A549 treated with Mapracorat at 1 μM for 4 hours (cell line): ENCODE results near the gene OLFML2B. TPM values are rescaled to one million over a fixed set of nuclear protein-coding genes. Genes with fewer than 3 reads are reported as not detected.

Source experiments
- total RNA-seq: library from RNA; stranded (reverse); fragments of 200-300 nt; extraction: Qiagen RNA extraction; gene quantifications from 5 replicates; pipeline ENCODE4 v1.2.3, GENCODE V29; 2022

The OLFML2B gene
- total RNA-seq = 0.45 to 0.87 TPM (median 0.61 TPM) in 5 replicates

DNA sequence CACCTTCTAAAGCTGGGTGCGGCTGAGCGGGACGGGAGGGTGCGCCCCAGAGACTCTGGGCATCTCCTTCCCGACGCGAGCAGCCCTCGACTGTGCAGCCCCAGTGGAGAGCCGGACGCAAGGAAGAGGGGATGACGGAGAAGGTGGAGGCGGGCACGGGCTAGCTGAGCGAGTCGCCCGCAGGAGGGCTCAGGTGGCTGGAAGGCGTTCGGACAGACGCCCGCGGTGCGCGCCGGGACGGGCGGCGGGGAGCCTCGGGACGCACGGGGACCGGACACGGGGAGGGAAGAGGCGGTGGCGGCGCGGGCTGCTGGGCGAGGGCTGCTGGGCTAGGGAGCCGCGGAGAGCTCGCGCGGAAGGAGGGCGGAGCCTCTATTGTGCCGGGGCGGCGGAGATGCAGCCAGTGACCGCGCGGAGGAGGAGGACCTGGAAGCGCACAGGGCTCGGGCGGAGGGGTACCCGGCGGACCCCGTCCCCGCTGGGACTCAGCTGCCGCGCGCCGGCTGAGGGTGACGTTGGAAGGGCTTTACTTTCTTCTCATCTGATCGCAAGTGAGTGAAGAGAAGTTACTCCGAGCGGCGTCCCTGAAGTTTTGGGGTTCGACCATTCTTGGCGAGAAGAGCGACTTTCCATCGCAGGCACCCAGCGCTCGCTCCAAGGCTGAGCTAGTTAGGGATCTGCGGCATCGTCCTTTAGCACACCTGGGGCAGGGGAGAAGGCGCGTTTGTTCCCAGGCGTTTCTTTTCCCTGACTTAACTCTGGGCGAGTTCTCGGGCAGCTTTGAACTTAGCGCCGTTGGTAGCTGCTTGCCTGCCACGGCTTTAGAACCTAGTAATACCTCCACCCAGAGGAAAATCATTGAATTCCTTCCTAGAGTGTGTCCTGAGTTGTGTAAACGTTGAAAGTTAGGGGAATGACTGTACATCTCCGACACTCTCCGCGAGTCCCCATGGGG is at the start of gene OLFML2B:
OLFML2B (minus strand) TSS at position 323 of the 955 bp plus-strand sequence. CDS start 439 bp downstream, outside the sequence.

GRCh38 chr1:162069334-162070093 is 45.8 kb upstream of the OLFML2B start, which contains the start of gene NOS1AP:
NOS1AP (plus strand) TSS chr1:162069691; CDS start chr1:162070178, 487 bp downstream.

Other genes with a start within 250 kb of the OLFML2B start
- gene NOS1AP, start 45.8 kb upstream of the OLFML2B start, total RNA-seq = 0.18 to 0.57 TPM (median 0.27 TPM) in 5 replicates